ENCODE data around the gene PCBP3. TPM values are rescaled to one million over a fixed set of nuclear protein-coding genes. Genes with fewer than 3 reads are reported as not detected.
"Not testable (repeated sequence)": the region's sequence is repeated elsewhere in the genome, so short reads cannot be mapped to it uniquely, and the experiment has no call there.

Gene PCBP3
- total RNA-seq, 1 donor from 2014 or later, result not detected

DNA sequence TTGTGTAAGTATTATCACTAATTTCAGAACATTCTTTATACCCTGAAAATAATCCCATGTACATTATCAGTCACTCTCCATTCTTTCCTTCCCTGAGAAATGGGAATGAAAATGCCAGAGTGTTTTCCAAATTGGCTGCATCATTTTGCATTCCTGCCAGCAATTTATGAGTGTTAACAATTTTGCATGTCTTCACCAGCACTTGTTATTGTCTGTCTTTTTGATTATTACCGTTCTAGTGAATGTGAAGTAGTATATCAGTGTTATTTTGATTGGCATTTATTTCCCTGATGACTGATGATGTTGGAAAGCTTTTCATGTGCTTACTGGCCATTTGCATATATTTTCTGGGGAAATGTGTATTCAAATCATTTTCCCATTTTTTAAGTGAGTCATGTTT is 71.9 kb downstream of the PCBP3 start:
- H3K4me3 ChIP-seq (ENCODE audit: low read depth, low read length), result no peak overlapping the region
- no peak for TF ChIP-seq CTCF (conservative IDR thresholded peaks at IDR 0.05; ENCODE audit: low read depth, low read length)
- DNase-seq (ENCODE audit: low read depth), result no peak

GRCh38 chr21:45718413-45718812 is 74.9 kb downstream of the PCBP3 start:
- H3K4me3 ChIP-seq (ENCODE audit: low read depth, low read length), result no peak overlapping the region
- no peak for TF ChIP-seq CTCF (conservative IDR thresholded peaks at IDR 0.05; ENCODE audit: low read depth, low read length)
- DNase-seq (ENCODE audit: low read depth), result no peak

GRCh38 chr21:45719177-45719802 is 75.8 kb downstream of the PCBP3 start:
- H3K4me3 ChIP-seq (ENCODE audit: low read depth, low read length), result no peak overlapping the region
- DNase-seq (ENCODE audit: low read depth), result no peak
- no peak for TF ChIP-seq CTCF (conservative IDR thresholded peaks at IDR 0.05; ENCODE audit: low read depth, low read length)

DNA sequence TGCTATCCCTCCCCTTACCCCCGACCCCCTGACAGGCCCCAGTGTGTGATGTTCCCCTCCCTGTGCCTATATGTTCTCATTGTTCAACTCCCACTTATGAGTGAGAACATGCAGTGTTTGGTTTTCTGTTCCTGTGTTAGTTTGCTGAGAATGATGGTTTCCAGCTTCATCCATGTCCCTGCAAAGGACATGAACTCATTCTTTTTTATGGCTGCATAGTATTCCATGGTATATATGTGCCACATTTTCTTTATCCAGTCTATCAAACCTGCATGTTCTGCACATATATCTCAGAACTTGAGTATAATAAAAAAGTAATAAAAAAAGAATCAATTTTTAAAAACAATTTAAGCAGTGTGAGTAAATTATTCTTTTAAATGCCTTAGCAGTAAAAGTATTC is 76.7 kb downstream of the PCBP3 start:
- not testable (repeated sequence) for H3K4me3 ChIP-seq (ENCODE audit: low read depth, low read length); DNase-seq (ENCODE audit: low read depth)

DNA sequence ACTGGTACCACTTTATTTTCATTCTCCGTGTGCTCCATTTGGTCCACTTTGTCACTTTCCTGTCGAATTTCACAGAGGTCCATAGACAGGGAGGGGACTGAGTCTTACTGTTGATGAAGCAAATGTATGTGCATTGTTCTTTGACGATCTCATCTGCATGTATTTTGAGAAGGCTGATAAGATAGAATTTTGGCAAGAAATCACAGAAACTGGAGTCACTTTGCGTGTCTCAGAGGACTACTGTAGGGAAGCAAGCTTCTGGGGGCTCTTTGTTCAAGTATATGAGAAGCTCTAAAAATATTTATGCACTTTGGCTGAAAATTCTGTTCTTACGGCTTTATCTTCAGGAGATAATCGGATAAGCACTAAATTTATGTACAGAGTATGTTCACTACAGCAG is 78.1 kb downstream of the PCBP3 start:
- DNase-seq (ENCODE audit: low read depth), result no peak
- TF ChIP-seq CTCF (conservative IDR thresholded peaks at IDR 0.05; ENCODE audit: low read depth, low read length), result no peak
- no peak overlapping the region for H3K4me3 ChIP-seq (ENCODE audit: low read depth, low read length)

- H3K4me3 ChIP-seq (ENCODE audit: low read depth, low read length), result no peak overlapping the region
- no peak for DNase-seq (ENCODE audit: low read depth)
- no peak for TF ChIP-seq CTCF (conservative IDR thresholded peaks at IDR 0.05; ENCODE audit: low read depth, low read length)
Observed at GRCh38 chr21:45723049-45723958, 79.8 kb downstream of the PCBP3 start.

DNA sequence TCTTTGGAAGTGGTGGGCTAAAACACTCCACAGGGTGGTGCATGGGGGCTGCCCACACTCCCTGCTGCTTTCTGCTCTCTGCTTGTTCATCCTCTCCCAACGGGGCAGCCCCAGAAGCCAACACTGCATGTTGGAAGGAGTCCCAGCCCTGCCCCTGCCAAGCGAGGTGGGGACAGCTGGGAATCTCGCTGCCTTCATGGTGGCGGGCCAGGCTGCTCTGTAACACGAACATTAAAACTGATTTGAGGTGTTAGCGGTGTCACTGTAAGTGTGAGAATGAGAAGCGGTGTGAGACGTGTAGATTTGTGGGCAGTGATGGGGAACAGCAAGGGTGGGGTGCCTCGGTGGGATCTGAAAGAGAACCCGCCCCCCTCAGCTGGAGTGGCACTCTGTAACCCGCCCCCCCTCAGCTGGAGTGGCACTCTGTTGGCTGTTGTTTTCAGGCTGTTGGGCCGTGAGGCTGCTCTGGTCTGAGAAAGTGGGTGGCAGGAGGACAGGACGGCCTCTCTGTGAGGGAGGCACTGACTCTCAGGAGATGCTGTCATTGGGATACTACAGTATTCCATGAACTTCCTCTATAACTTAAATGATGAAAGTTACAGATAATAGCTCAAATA is 80.9 kb downstream of the PCBP3 start:
- H3K4me3 ChIP-seq (ENCODE audit: low read depth, low read length), result no peak overlapping the region
- no peak for TF ChIP-seq CTCF (conservative IDR thresholded peaks at IDR 0.05; ENCODE audit: low read depth, low read length)
- no peak for DNase-seq (ENCODE audit: low read depth)
